Measurements from ENCODE around the gene CCDC171. TPM values are rescaled to one million over a fixed set of nuclear protein-coding genes. Genes with fewer than 3 reads are reported as not detected.

Gene CCDC171
- total RNA-seq, 1 experiment from 2014 or later, result 2.4 TPM

- DNase-seq, result no peak
- H3K27me3 ChIP-seq (ENCODE audit: insufficient read depth, low read depth), result no peaks in the 10 kb centered on the region
- no peaks in the 10 kb centered on the region for H3K9me2 ChIP-seq (ENCODE audit: insufficient read depth)
- H3K27ac ChIP-seq, result no peak overlapping the region
- H3K4me2 ChIP-seq, result no peak overlapping the region
- no peaks in the 10 kb centered on the region for H3K4me1 ChIP-seq (replicated peaks; ENCODE audit: insufficient read depth)
- H3K9me3 ChIP-seq (ENCODE audit: insufficient read depth, low read depth), result no peaks in the 10 kb centered on the region
- intact Hi-C loops (cut with micrococcal nuclease; ENCODE audit: unreplicated experiment), result no loop called here
- no TSS peak for BruUV-seq (replicated peaks)
- no peaks in the 10 kb centered on the region for H4K20me1 ChIP-seq (ENCODE audit: insufficient read depth)
- H3K36me3 ChIP-seq (ENCODE audit: low read depth), result no peaks in the 10 kb centered on the region
- ChIA-PET POLR2A (ENCODE audit: unreplicated experiment) (no interaction called here), CTCF (no interaction called here)
- H3K79me2 ChIP-seq (ENCODE audit: low read depth), result no peaks in the 10 kb centered on the region
- no peak overlapping the region for H3K4me3 ChIP-seq
- no peaks in the 10 kb centered on the region for H3F3A ChIP-seq (ENCODE audit: insufficient read depth, low read depth)
- TF ChIP-seq EZH2 (IDR thresholded peaks at IDR 0.05; ENCODE audit: low read depth) (no peak), CTCF (conservative IDR thresholded peaks at IDR 0.05) (no peak)
- H2AFZ ChIP-seq, result no peak overlapping the region
These were observed 159.1 kb downstream of the CCDC171 start for GRCh38 chr9:15711931-15712330.

GRCh38 chr9:15714746-15715145, 161.9 kb downstream of the CCDC171 start:
- TF ChIP-seq EZH2 (IDR thresholded peaks at IDR 0.05; ENCODE audit: low read depth) (no peak), CTCF (conservative IDR thresholded peaks at IDR 0.05) (no peak)
- intact Hi-C loops (cut with micrococcal nuclease; ENCODE audit: unreplicated experiment), result no loop called here
- Histone ChIP-seq H3K4me1 (replicated peaks; ENCODE audit: insufficient read depth) (no peaks in the 10 kb centered on the region), H2AFZ (no peak overlapping the region), H3K9me3 (ENCODE audit: insufficient read depth, low read depth) (no peaks in the 10 kb centered on the region), H4K20me1 (ENCODE audit: insufficient read depth) (no peaks in the 10 kb centered on the region), H3F3A (ENCODE audit: insufficient read depth, low read depth) (no peaks in the 10 kb centered on the region), H3K79me2 (ENCODE audit: low read depth) (no peaks in the 10 kb centered on the region), H3K9me2 (ENCODE audit: insufficient read depth) (no peaks in the 10 kb centered on the region), H3K36me3 (ENCODE audit: low read depth) (no peaks in the 10 kb centered on the region), H3K27me3 (ENCODE audit: insufficient read depth, low read depth) (no peaks in the 10 kb centered on the region), H3K4me3 (no peak overlapping the region), H3K27ac (no peak overlapping the region), H3K4me2 (no peak overlapping the region)
- ChIA-PET POLR2A (ENCODE audit: unreplicated experiment) (no interaction called here), CTCF (no interaction called here)
- no peak for DNase-seq
- BruUV-seq (replicated peaks), result no TSS peak

GRCh38 chr9:15717290-15717967, 164.6 kb downstream of the CCDC171 start:
- no peaks in the 10 kb centered on the region for H3F3A ChIP-seq (ENCODE audit: insufficient read depth, low read depth)
- no peaks in the 10 kb centered on the region for H3K9me3 ChIP-seq (ENCODE audit: insufficient read depth, low read depth)
- no peaks in the 10 kb centered on the region for H3K27me3 ChIP-seq (ENCODE audit: insufficient read depth, low read depth)
- H3K79me2 ChIP-seq (ENCODE audit: low read depth), result no peaks in the 10 kb centered on the region
- intact Hi-C loops (cut with micrococcal nuclease; ENCODE audit: unreplicated experiment), result no loop called here
- H4K20me1 ChIP-seq (ENCODE audit: insufficient read depth), result no peaks in the 10 kb centered on the region
- H2AFZ ChIP-seq, result no peak overlapping the region
- ChIA-PET CTCF (no interaction called here), POLR2A (ENCODE audit: unreplicated experiment) (no interaction called here)
- no peak overlapping the region for H3K4me3 ChIP-seq
- no peak overlapping the region for H3K27ac ChIP-seq
- H3K9me2 ChIP-seq (ENCODE audit: insufficient read depth), result no peaks in the 10 kb centered on the region
- TF ChIP-seq EZH2 (IDR thresholded peaks at IDR 0.05; ENCODE audit: low read depth) (no peak), CTCF (conservative IDR thresholded peaks at IDR 0.05) (no peak)
- no peaks in the 10 kb centered on the region for H3K36me3 ChIP-seq (ENCODE audit: low read depth)
- no peak for DNase-seq
- BruUV-seq (replicated peaks), result no TSS peak
- no peak overlapping the region for H3K4me2 ChIP-seq
- no peaks in the 10 kb centered on the region for H3K4me1 ChIP-seq (replicated peaks; ENCODE audit: insufficient read depth)

Measured in PC-9 (cell line).